ENCODE measurements around the gene TBC1D3B. TPM values are rescaled to one million over a fixed set of nuclear protein-coding genes. Genes with fewer than 3 reads are reported as not detected.
"Not testable (repeated sequence)": the region's sequence is repeated elsewhere in the genome, so short reads cannot be mapped to it uniquely, and the experiment has no call there.

Gene TBC1D3B
- polyA plus RNA-seq, 2 of the 4 experiments (the other 2 are of a cell fraction), result 1.5 to 5.6 TPM

GRCh38 chr17:36124879-36125824, 51.3 kb downstream of the TBC1D3B start:
- Histone ChIP-seq H3K4me3 (no peak overlapping the region), H3K4me1 (no peaks in the 10 kb centered on the region), H3K4me2 (no peak overlapping the region), H3K9me3 (0 out of 3 replicates have a peak, but pooled peaks cover 6% of the 10 kb centered on the region), H3K27ac (no peak overlapping the region)
- DNase-seq (ENCODE audit: low read depth in 1 of 2, low spot score in 1 of 2) (peak in 1 of 2 experiments; percentile 22), ATAC-seq (0 out of 6 replicates have a peak, but pooled peaks of 1 of the 2 experiments have one; percentile 31), FAIRE-seq (no peak)
- 38% methylated on average over 5 of the region's 9 CpGs for WGBS (ENCODE audit: missing lambda C conversion rate)
- ChIA-PET CTCF (interaction anchor here (0.9 to 2.7 kb wide), 5 partner anchors 11 to 320 kb away, joined by 3 to 13 read pairs (median 4); no protein-coding TSS in a partner anchor), POLR2A (no interaction called here)
- TF ChIP-seq POLR2A (IDR thresholded peaks at IDR 0.05; ENCODE audit: low read length) (no peak), HOXB13 (CRISPR knock-in tag; IDR thresholded peaks at IDR 0.05; ENCODE audit: low read depth) (no peak), CHD2 (IDR thresholded peaks at IDR 0.05; ENCODE audit: low read length, partially characterized antibody) (no peak), NR3C1 (IDR thresholded peaks at IDR 0.05) (no peak), MAFK (IDR thresholded peaks at IDR 0.05; ENCODE audit: partially characterized antibody) (peak; percentile 2), ELK1 (IDR thresholded peaks at IDR 0.05; ENCODE audit: low read depth, low read length) (no peak), MYC (IDR thresholded peaks at IDR 0.05; ENCODE audit: borderline replicate concordance, low read length) (no peak)

GRCh38 chr17:36123431-36123830, 53.0 kb downstream of the TBC1D3B start:
- 9% methylated on average over 2 of the region's 2 CpGs for WGBS (ENCODE audit: missing lambda C conversion rate)
- FAIRE-seq (no peak), DNase-seq (ENCODE audit: low read depth in 1 of 2, low spot score in 1 of 2) (no peak), ATAC-seq (no peak)
- Histone ChIP-seq H3K9me3 (0 out of 3 replicates have a peak, but pooled peaks cover 6% of the 10 kb centered on the region), H3K4me3 (no peak overlapping the region), H3K4me2 (no peak overlapping the region), H3K4me1 (no peaks in the 10 kb centered on the region), H3K27ac (no peak overlapping the region)
- POLR2A ChIA-PET, result no interaction called here
- TF ChIP-seq BCL3 (IDR thresholded peaks at IDR 0.05) (no peak), MAFK (IDR thresholded peaks at IDR 0.05; ENCODE audit: partially characterized antibody) (peak; percentile 52), HEYL (CRISPR knock-in tag; IDR thresholded peaks at IDR 0.05) (no peak), SREBF2 (IDR thresholded peaks at IDR 0.05) (no peak), POLR2A (IDR thresholded peaks at IDR 0.05; ENCODE audit: low read length) (no peak), HOXA7 (CRISPR knock-in tag; IDR thresholded peaks at IDR 0.05) (no peak)
- CTCF ChIA-PET, result interaction anchor here (0.9 to 2.7 kb wide), 3 partner anchors 23 to 27 kb away, joined by 3 to 13 read pairs (median 5); no protein-coding TSS in a partner anchor

GRCh38 chr17:36121099-36121498, 55.3 kb downstream of the TBC1D3B start:
- H3K9me3 ChIP-seq; H3K4me3 ChIP-seq; ATAC-seq; H3K27ac ChIP-seq; FAIRE-seq; POLR2A ChIA-PET; H3K4me2 ChIP-seq; H3K4me1 ChIP-seq; DNase-seq (ENCODE audit: low read depth in 1 of 2, low spot score in 1 of 2): not testable (repeated sequence)
- 13% methylated on average over 6 of the region's 6 CpGs for WGBS (ENCODE audit: missing lambda C conversion rate)
- CTCF ChIA-PET, result interaction anchor here (2.9 kb wide), 1 partner anchor 28 kb away, joined by 14 read pairs; no protein-coding TSS in a partner anchor

DNA sequence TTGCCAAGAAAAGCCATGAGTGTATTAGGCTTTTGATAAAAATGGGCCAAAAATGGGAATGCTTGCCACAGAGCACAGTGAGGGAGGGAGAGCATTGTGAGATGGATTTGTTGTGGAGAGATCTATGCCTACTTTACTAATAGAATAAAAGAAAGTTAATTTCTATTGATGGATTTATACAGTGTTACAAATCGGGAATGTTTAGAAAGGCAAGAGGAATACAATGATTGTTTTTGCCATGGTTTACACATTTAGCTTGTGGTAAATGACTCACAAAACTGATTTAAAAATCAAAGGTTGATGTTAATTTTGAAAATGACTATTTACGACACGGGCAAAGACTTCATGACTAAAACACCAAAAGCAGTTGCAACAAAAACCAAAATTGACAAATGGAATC, 56.2 kb downstream of the TBC1D3B start:
- FAIRE-seq (no peak), DNase-seq (ENCODE audit: low read depth in 1 of 2, low spot score in 1 of 2) (no peak), ATAC-seq (no peak)
- H3K4me2 ChIP-seq, result no peak overlapping the region
- H3K4me1 ChIP-seq, result no peaks in the 10 kb centered on the region
- WGBS (ENCODE audit: missing lambda C conversion rate), result 20% methylated on average over 3 of the region's 3 CpGs
- TF ChIP-seq BHLHE40 (IDR thresholded peaks at IDR 0.05; ENCODE audit: low read depth, low read length) (no peak), RCOR1 (IDR thresholded peaks at IDR 0.05; ENCODE audit: low read depth, low read length) (no peak), HES2 (IDR thresholded peaks at IDR 0.05) (no peak), SREBF2 (IDR thresholded peaks at IDR 0.05) (no peak), RNF2 (IDR thresholded peaks at IDR 0.05; ENCODE audit: borderline replicate concordance, low read depth) (no peak), FOXS1 (CRISPR knock-in tag; IDR thresholded peaks at IDR 0.05) (no peak), ZFP36 (IDR thresholded peaks at IDR 0.05; ENCODE audit: borderline replicate concordance, partially characterized antibody) (no peak), KDM5A (IDR thresholded peaks at IDR 0.05) (no peak), ZC3H11A (IDR thresholded peaks at IDR 0.05) (no peak)
- TF ChIP-seq, protein P1, sequence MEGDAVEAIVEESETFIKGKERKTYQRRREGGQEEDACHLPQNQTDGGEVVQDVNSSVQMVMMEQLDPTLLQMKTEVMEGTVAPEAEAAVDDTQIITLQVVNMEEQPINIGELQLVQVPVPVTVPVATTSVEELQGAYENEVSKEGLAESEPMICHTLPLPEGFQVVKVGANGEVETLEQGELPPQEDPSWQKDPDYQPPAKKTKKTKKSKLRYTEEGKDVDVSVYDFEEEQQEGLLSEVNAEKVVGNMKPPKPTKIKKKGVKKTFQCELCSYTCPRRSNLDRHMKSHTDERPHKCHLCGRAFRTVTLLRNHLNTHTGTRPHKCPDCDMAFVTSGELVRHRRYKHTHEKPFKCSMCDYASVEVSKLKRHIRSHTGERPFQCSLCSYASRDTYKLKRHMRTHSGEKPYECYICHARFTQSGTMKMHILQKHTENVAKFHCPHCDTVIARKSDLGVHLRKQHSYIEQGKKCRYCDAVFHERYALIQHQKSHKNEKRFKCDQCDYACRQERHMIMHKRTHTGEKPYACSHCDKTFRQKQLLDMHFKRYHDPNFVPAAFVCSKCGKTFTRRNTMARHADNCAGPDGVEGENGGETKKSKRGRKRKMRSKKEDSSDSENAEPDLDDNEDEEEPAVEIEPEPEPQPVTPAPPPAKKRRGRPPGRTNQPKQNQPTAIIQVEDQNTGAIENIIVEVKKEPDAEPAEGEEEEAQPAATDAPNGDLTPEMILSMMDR (IDR thresholded peaks at IDR 0.05), result no peak
- H3K4me3 ChIP-seq, result no peak overlapping the region
- ChIA-PET POLR2A (no interaction called here), CTCF (interaction anchor here (1.0 to 4.0 kb wide), 4 partner anchors 13 to 173 kb away, joined by 3 to 14 read pairs (median 9); no protein-coding TSS in a partner anchor)
- 0 out of 3 replicates have a peak, but pooled peaks cover 3% of the 10 kb centered on the region for H3K9me3 ChIP-seq
- no peak overlapping the region for H3K27ac ChIP-seq

Data from A549 (cell line).